Esophagus squamous epithelium (tissue), 5 donors: Measurements from ENCODE around the gene SPAG17. TPM values are rescaled to one million over a fixed set of nuclear protein-coding genes. Genes with fewer than 3 reads are reported as not detected.

ENCODE experiments used
- DNase-seq: peaks from one replicate; lab custom pipeline; 2025; lab: John Stamatoyannopoulos, UW
- H3K27ac ChIP-seq, 4 donors: fragments of 200-600 bp; sonication (generic); one replicate each; pipeline ENCODE4 v1.5.1; 2016 to 2019; ENCODE audit warnings: mild to moderate bottlenecking in 1 of 4
- H3K27me3 ChIP-seq, 4 donors: fragments of 200-600 bp; sonication (generic); 1 replicate in 3 of 4; 2 replicates in 1 of 4; pipeline versions ENCODE4 v1.5.1 to v1.6.0; 2017 to 2021; ENCODE audit warnings: antibody characterized with exemption in 1 of 4
- H3K36me3 ChIP-seq, 3 donors: fragments of 200-600 bp; sonication (generic); one replicate each; pipeline ENCODE4 v1.5.1; 2016 to 2019
- H3K4me1 ChIP-seq, 3 donors: fragments of 200-600 bp; sonication (generic); one replicate each; pipeline ENCODE4 v1.5.1; 2017 to 2019
- H3K4me3 ChIP-seq, 4 donors: fragments of 200-600 bp; sonication (generic); 1 replicate in 3 of 4; 2 replicates in 1 of 4; pipeline ENCODE4 v1.5.1; 2016 to 2019; ENCODE audit warnings: mild to moderate bottlenecking in 2 of 4, moderate library complexity in 1 of 4
- H3K9me3 ChIP-seq, 3 donors: fragments of 200-600 bp; sonication (generic); one replicate each; pipeline ENCODE4 v1.5.1; 2016 to 2019
- POLR2A ChIP-seq, 4 donors: fragments of 450-650 bp; IDR thresholded peaks; one replicate each; pipeline ENCODE4 v1.6.1; 2017; ENCODE audit warnings: antibody characterized with exemption in 4 of 4, mild to moderate bottlenecking in 4 of 4, moderate library complexity in 3 of 4
- WGBS, 2 donors: methylation state at CpG; one replicate each; pipeline ENCODE4 v1.1.5; 2018; 5-methylcytosine and 5-hydroxymethylcytosine counted together
- intact Hi-C: fragments of 100-400 bp; cut with DNase I; formaldehyde crosslinking; loops from one replicate; pipeline ENCODE4 v1.15.0; 2022
- total RNA-seq, 4 donors: library from RNA; depleted of rRNA; stranded (reverse); fragments of >200 nt; gene quantifications; one replicate each; pipeline ENCODE4 v1.1.0, GENCODE V29; 2016
- TF ChIP-seq, protein P1 (sequence below), 6 experiments: fragments of 450-650 bp in 4 of 6; fragments of 200-600 bp in 2 of 6; sonication (generic) in 2 of 6; IDR thresholded peaks; one replicate each; pipeline ENCODE4 v1.5.1; 2016 to 2019; ENCODE audit warnings: antibody characterized with exemption in 6 of 6, mild to moderate bottlenecking in 4 of 6, moderate library complexity in 4 of 6
- donor health status: DM: yes; HTN: yes; CAD: no.

The SPAG17 gene
- total RNA-seq, 4 donors from 2014 or later = 8.8 to 20.9 (median 13.8) TPM

DNA sequence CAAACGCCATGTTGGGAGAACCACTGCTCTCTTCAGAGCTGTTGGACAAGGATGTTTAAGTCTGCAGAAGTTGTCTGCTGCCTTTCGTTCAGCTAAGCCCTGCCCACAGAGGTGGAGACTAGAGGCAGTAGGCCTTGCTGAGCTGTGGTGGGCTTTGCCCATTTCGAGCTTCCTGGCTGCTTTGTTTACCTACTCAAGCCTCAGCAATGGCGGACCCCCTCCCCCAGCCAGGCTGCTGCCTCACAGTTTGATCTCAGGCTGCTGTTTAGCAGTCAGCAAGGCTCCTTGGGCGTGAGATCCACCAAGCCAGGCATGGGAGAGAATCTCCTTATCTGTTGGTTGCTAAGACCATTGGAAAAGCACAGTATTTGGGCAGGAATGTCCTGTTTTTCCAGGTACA lies 180.7 kb downstream of the SPAG17 start:
- DNase-seq = no peak
- TF ChIP-seq, protein P1, sequence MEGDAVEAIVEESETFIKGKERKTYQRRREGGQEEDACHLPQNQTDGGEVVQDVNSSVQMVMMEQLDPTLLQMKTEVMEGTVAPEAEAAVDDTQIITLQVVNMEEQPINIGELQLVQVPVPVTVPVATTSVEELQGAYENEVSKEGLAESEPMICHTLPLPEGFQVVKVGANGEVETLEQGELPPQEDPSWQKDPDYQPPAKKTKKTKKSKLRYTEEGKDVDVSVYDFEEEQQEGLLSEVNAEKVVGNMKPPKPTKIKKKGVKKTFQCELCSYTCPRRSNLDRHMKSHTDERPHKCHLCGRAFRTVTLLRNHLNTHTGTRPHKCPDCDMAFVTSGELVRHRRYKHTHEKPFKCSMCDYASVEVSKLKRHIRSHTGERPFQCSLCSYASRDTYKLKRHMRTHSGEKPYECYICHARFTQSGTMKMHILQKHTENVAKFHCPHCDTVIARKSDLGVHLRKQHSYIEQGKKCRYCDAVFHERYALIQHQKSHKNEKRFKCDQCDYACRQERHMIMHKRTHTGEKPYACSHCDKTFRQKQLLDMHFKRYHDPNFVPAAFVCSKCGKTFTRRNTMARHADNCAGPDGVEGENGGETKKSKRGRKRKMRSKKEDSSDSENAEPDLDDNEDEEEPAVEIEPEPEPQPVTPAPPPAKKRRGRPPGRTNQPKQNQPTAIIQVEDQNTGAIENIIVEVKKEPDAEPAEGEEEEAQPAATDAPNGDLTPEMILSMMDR (IDR thresholded peaks at IDR 0.05) = no peak
- TF ChIP-seq POLR2A (IDR thresholded peaks at IDR 0.05) = no peak
- H3K4me1 ChIP-seq = no peaks in the 10 kb centered on the region
- no peaks in the 10 kb centered on the region for H3K27me3 ChIP-seq
- intact Hi-C loops = no loop called here
- 70 to 92% methylated on average over 2 to 5 of the region's 5 CpGs for WGBS, 2 donors
- H3K27ac ChIP-seq = no peak overlapping the region
- H3K4me3 ChIP-seq = no peak overlapping the region
- peaks cover 0 to 8% (median 0%) of the 10 kb centered on the region in 3 donors for H3K36me3 ChIP-seq
- no peaks in the 10 kb centered on the region for H3K9me3 ChIP-seq

DNA sequence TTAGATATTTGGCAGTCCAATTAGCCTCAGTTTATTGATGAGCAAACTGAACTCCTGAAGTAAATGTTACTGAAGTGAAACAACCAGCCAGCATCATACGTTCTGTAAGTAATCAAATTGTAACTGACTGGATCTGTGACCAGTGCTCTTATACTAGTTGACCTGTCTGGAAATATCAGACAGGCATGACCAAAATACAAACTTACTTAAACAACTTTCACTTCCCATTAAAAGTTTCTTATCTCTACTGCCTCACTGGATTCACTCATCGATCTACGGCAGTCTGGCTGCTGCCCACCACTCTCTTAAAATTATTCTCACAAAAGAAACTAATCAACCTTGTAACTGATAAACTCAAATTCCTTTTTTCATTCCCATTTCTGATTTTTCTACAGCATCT lies 199.1 kb downstream of the SPAG17 start:
- intact Hi-C loops = no loop called here
- Histone ChIP-seq H3K4me1 (no peaks in the 10 kb centered on the region), H3K27me3 (no peaks in the 10 kb centered on the region), H3K9me3 (no peaks in the 10 kb centered on the region), H3K27ac (no peak overlapping the region), H3K4me3 (no peak overlapping the region), H3K36me3 (peaks cover 0 to 11% (median 0%) of the 10 kb centered on the region in 3 donors)
- TF ChIP-seq, protein P1 (IDR thresholded peaks at IDR 0.05) = no peak
- TF ChIP-seq POLR2A (IDR thresholded peaks at IDR 0.05) = no peak
- WGBS, 2 donors = 75 to 85% methylated on average over 3 of the region's 3 CpGs
- DNase-seq = no peak

DNA sequence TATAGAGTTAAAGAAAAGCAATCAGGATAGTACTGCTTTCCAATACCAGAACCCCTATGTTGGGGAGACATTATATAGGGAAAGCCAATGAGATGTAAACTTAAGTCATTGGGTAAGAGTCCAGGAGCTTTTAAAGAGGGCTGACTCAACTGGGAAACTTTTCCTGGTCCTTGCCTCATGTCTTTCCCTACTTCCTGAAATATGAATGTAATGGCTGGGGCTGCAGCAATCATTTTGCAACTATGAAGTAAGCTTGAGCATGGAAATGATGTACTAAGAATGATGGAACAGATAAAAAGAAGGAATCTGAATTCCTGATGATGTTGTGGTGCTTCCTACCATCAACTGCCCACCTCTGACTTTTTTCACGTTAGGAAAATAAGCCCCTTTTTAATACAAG lies 199.8 kb downstream of the SPAG17 start:
- no peak for DNase-seq

DNA sequence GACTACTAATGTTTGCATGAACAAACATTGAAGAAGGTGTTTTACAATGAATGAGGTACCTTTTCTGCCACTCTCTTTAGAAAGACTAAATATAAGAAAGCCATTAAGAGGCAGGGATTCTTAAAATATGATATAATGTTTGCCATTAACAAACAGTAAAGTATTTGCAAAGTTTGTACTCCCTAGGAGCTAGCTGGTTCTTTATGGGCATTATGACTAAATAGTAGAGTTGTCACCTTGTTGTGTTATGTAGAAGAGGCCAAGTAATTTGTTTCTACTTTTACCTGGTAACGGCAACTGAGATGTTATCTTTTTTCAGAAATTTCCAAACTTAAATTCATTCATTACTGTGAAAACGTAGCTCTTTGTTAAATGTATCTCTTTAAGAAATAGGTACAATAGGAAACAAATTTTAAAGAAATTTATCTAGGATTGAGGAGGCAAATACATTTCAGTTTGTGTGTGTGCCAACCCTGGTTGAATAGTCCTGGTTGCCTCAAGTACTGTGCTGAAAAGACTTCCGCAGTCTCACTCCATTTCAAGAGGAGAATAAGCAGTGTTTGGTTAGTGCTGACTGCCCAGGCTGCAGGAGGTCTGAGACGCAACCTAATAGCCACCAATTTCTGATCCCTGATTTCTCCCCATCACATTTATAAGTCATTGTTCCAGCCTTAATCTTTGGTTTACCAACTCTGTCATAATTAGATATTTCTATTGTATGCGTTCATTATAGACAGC lies 203.4 kb downstream of the SPAG17 start:
- Histone ChIP-seq H3K27me3 (no peaks in the 10 kb centered on the region), H3K36me3 (peaks cover 0 to 13% (median 0%) of the 10 kb centered on the region in 3 donors), H3K27ac (no peak overlapping the region), H3K4me3 (no peak overlapping the region), H3K9me3 (no peaks in the 10 kb centered on the region), H3K4me1 (no peaks in the 10 kb centered on the region)
- TF ChIP-seq, protein P1 (IDR thresholded peaks at IDR 0.05) = no peak
- no peak for TF ChIP-seq POLR2A (IDR thresholded peaks at IDR 0.05)
- DNase-seq = no peak
- intact Hi-C loops = no loop called here
- 73 to 76% methylated on average over 5 of the region's 5 CpGs for WGBS, 2 donors

More for the DNA sequence above, 199.8 kb downstream of the SPAG17 start:
- Histone ChIP-seq H3K27ac (no peak overlapping the region), H3K4me1 (no peaks in the 10 kb centered on the region), H3K9me3 (no peaks in the 10 kb centered on the region), H3K4me3 (no peak overlapping the region), H3K36me3 (peaks cover 0 to 13% (median 0%) of the 10 kb centered on the region in 3 donors), H3K27me3 (no peaks in the 10 kb centered on the region)
- WGBS, 2 donors = 68 to 80% methylated on average over 1 of the region's 1 CpG
- intact Hi-C loops = no loop called here
- no peak for TF ChIP-seq POLR2A (IDR thresholded peaks at IDR 0.05)

DNA sequence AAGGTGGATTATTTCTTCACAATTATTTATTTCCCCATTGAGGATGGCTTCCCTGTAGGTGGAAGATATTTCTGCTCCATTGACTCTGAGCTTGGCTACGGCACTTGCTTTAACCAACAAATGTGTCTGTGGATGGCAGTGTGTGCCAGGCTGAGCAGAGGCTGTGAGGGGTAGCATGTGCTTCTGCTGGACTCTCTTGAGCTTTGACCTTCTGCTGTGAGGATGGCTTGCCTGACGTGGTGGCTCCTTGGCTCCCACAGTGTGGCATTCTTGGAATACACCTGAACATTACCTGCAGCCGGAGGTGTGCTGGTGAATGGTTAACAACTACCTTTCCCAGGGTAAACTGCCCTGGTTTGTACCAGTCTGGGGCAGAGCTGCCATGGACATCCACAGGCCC lies 208.6 kb downstream of the SPAG17 start:
- Histone ChIP-seq H3K9me3 (no peaks in the 10 kb centered on the region), H3K36me3 (peaks cover 0 to 10% (median 0%) of the 10 kb centered on the region in 3 donors), H3K4me3 (no peak overlapping the region), H3K27me3 (peaks cover 0 to 5% (median 0%) of the 10 kb centered on the region in 4 donors), H3K4me1 (no peaks in the 10 kb centered on the region), H3K27ac (no peak overlapping the region)
- intact Hi-C loops = no loop called here
- TF ChIP-seq, protein P1 (IDR thresholded peaks at IDR 0.05) = no peak
- DNase-seq = no peak
- 53 to 61% methylated on average over 2 to 3 of the region's 3 CpGs for WGBS, 2 donors
